GM18498 (cell line): Measurements from ENCODE around the gene DIP2C.

ENCODE experiments used
- ATAC-seq: cut with Tn5 transposase; IDR thresholded peaks from one replicate; pipeline ENCODE4 v1.9.1; 2021; ENCODE audit warnings: mild to moderate bottlenecking, moderate library complexity; ENCODE audit not compliant: unreplicated experiment

Gene DIP2C

GRCh38 chr10:677750-678661 lies 11.5 kb downstream of the DIP2C start:
- no peak for ATAC-seq

GRCh38 chr10:677038-677437 lies 12.4 kb downstream of the DIP2C start:
- ATAC-seq = no peak

- ATAC-seq = no peak
Measured at GRCh38 chr10:676178-676577, 13.3 kb downstream of the DIP2C start.

- no peak for ATAC-seq
Measured at GRCh38 chr10:675532-675931, 13.9 kb downstream of the DIP2C start.

- ATAC-seq = no peak
Measured at GRCh38 chr10:673492-673891, 16.0 kb downstream of the DIP2C start.

- ATAC-seq = no peak
Measured at GRCh38 chr10:672992-673391, 16.5 kb downstream of the DIP2C start.

- no peak for ATAC-seq
Measured at GRCh38 chr10:672203-672602, 17.3 kb downstream of the DIP2C start.

GRCh38 chr10:670990-671389 lies 18.5 kb downstream of the DIP2C start:
- no peak for ATAC-seq

- ATAC-seq = no peak
Measured at GRCh38 chr10:670038-670437, 19.4 kb downstream of the DIP2C start.

- no peak for ATAC-seq
Measured at GRCh38 chr10:668786-669485, 20.5 kb downstream of the DIP2C start.

GRCh38 chr10:667602-668143 lies 21.8 kb downstream of the DIP2C start:
- no peak for ATAC-seq

GRCh38 chr10:667096-667495 lies 22.4 kb downstream of the DIP2C start:
- no peak for ATAC-seq

GRCh38 chr10:666237-667012 lies 23.0 kb downstream of the DIP2C start:
- no peak for ATAC-seq

- no peak for ATAC-seq
Measured at GRCh38 chr10:665579-666091, 23.8 kb downstream of the DIP2C start.

- ATAC-seq = no peak
Measured at GRCh38 chr10:664893-665292, 24.6 kb downstream of the DIP2C start.

GRCh38 chr10:664301-664700 lies 25.2 kb downstream of the DIP2C start:
- no peak for ATAC-seq

- no peak for ATAC-seq
Measured at GRCh38 chr10:663831-664251, 25.6 kb downstream of the DIP2C start.

- no peak for ATAC-seq
Measured at GRCh38 chr10:663466-663751, 26.1 kb downstream of the DIP2C start.

- no peak for ATAC-seq
Measured at GRCh38 chr10:662686-663465, 26.6 kb downstream of the DIP2C start.

- no peak for ATAC-seq
Measured at GRCh38 chr10:662223-662605, 27.3 kb downstream of the DIP2C start.
